Stimulated activated CD8-positive, alpha-beta memory T cell treated with anti-CD3 and anti-CD28 coated beads, Interleukin-2, amount 100 ng/mL, for 48 hours (primary cell): ENCODE data around the gene CAMK2D.

ENCODE experiments used
- DNase-seq, 2 donors: peaks; one replicate each; pipeline ENCODE4 v3.0.0-alpha.2; 2020; ENCODE audit warnings: low read depth in 2 of 2

The CAMK2D gene

GRCh38 chr4:113522433-113522832, 239.1 kb downstream of the CAMK2D start:
- DNase-seq = no peak

GRCh38 chr4:113513382-113513781, 248.2 kb downstream of the CAMK2D start:
- no peak for DNase-seq

- no peak for DNase-seq
Measured at GRCh38 chr4:113512880-113513279, 248.7 kb downstream of the CAMK2D start.

GRCh38 chr4:113511944-113512343, 249.6 kb downstream of the CAMK2D start:
- no peak for DNase-seq

GRCh38 chr4:113509851-113510250, 251.7 kb downstream of the CAMK2D start:
- DNase-seq = no peak

- no peak for DNase-seq
Measured at GRCh38 chr4:113505044-113505443, 256.5 kb downstream of the CAMK2D start.

- DNase-seq = no peak
Measured at GRCh38 chr4:113504422-113504821, 257.1 kb downstream of the CAMK2D start.

- DNase-seq = no peak
Measured at GRCh38 chr4:113503691-113504090, 257.8 kb downstream of the CAMK2D start.

- no peak for DNase-seq
Measured at GRCh38 chr4:113502906-113503305, 258.6 kb downstream of the CAMK2D start.

GRCh38 chr4:113502476-113502875, 259.1 kb downstream of the CAMK2D start:
- DNase-seq = no peak

- no peak for DNase-seq
Measured at GRCh38 chr4:113500424-113500823, 261.1 kb downstream of the CAMK2D start.

- no peak for DNase-seq
Measured at GRCh38 chr4:113499696-113500095, 261.8 kb downstream of the CAMK2D start.

GRCh38 chr4:113499166-113499565, 262.4 kb downstream of the CAMK2D start:
- DNase-seq = no peak

- DNase-seq = no peak
Measured at GRCh38 chr4:113497154-113497884, 264.2 kb downstream of the CAMK2D start.

GRCh38 chr4:113496698-113497097, 264.8 kb downstream of the CAMK2D start:
- DNase-seq = no peak

GRCh38 chr4:113495790-113496189, 265.7 kb downstream of the CAMK2D start:
- DNase-seq = no peak

GRCh38 chr4:113483131-113483530, 278.4 kb downstream of the CAMK2D start:
- no peak for DNase-seq

- DNase-seq = no peak
Measured at GRCh38 chr4:113482325-113482724, 279.2 kb downstream of the CAMK2D start.

- DNase-seq = no peak
Measured at GRCh38 chr4:113481820-113482219, 279.7 kb downstream of the CAMK2D start.

GRCh38 chr4:113480109-113480508, 281.4 kb downstream of the CAMK2D start:
- no peak for DNase-seq

GRCh38 chr4:113478032-113478431, 283.5 kb downstream of the CAMK2D start:
- DNase-seq = no peak

GRCh38 chr4:113476800-113477199, 284.7 kb downstream of the CAMK2D start:
- DNase-seq = peak in 1 of 2 donors; percentile 5

- DNase-seq = no peak
Measured at GRCh38 chr4:113474017-113474416, 287.5 kb downstream of the CAMK2D start.

- no peak for DNase-seq
Measured at GRCh38 chr4:113472864-113473263, 288.7 kb downstream of the CAMK2D start.
